DMS114 treated with DMSO at 0.1 percent for 48 hours (cell line): ENCODE data around the gene SLC37A2.
A peak's percentile ranks its signal among the peaks of the same experiment; 100 is the strongest.

Source experiments
- DNase-seq: peaks from one replicate; lab custom pipeline; 2025; ENCODE audit not compliant: unreplicated experiment; lab: John Stamatoyannopoulos, UW

The SLC37A2 gene

GRCh38 chr11:125105926-125106325 lies 42.8 kb downstream of the SLC37A2 start:
- no peak for DNase-seq

- DNase-seq = no peak
Observed at GRCh38 chr11:125108469-125108868, 45.4 kb downstream of the SLC37A2 start.

- no peak for DNase-seq
Observed at GRCh38 chr11:125110506-125110905, 47.4 kb downstream of the SLC37A2 start.

- no peak for DNase-seq
Observed at GRCh38 chr11:125111001-125111342, 47.9 kb downstream of the SLC37A2 start.

GRCh38 chr11:125111343-125112207 lies 48.5 kb downstream of the SLC37A2 start, which contains the start of gene TMEM218:
TSS of gene TMEM218 (minus strand) at chr11:125111626. CDS start at chr11:125102241, 9,385 bp downstream.
- DNase-seq = peak; percentile 92

GRCh38 chr11:125112208-125112604 lies 49.1 kb downstream of the SLC37A2 start:
- no peak for DNase-seq

- no peak for DNase-seq
Observed at GRCh38 chr11:125114518-125114917, 51.4 kb downstream of the SLC37A2 start.

GRCh38 chr11:125117429-125117828 lies 54.3 kb downstream of the SLC37A2 start:
- DNase-seq = no peak

- no peak for DNase-seq
Observed at GRCh38 chr11:125123194-125123946, 60.3 kb downstream of the SLC37A2 start.

GRCh38 chr11:125123947-125124617 lies 61.0 kb downstream of the SLC37A2 start:
- no peak for DNase-seq

- no peak for DNase-seq
Observed at GRCh38 chr11:125124618-125124992, 61.5 kb downstream of the SLC37A2 start.

- DNase-seq = no peak
Observed at GRCh38 chr11:125128450-125128849, 65.3 kb downstream of the SLC37A2 start.

GRCh38 chr11:125129316-125129993 lies 66.3 kb downstream of the SLC37A2 start:
- no peak for DNase-seq

GRCh38 chr11:125132071-125132470 lies 69.0 kb downstream of the SLC37A2 start:
- no peak for DNase-seq

GRCh38 chr11:125132596-125132995 lies 69.5 kb downstream of the SLC37A2 start:
- no peak for DNase-seq

- DNase-seq = no peak
Observed at GRCh38 chr11:125136001-125136400, 72.9 kb downstream of the SLC37A2 start.

- no peak for DNase-seq
Observed at GRCh38 chr11:125138966-125139365, 75.9 kb downstream of the SLC37A2 start.

- no peak for DNase-seq
Observed at GRCh38 chr11:125139778-125140177, 76.7 kb downstream of the SLC37A2 start.
